Activated CD4-positive, CD25-positive, alpha-beta regulatory T cell treated with anti-CD3 and anti-CD28 coated beads, Interleukin-2, amount 50 U/mL, for 24 hours (primary cell): ENCODE results near the gene ZC3H7A.

Experiments
- ATAC-seq, 2 donors: fragments of 150-1000 bp; cut with Tn5 transposase; one replicate each; pipeline ENCODE4 v1.10.0; 2021; ENCODE audit warnings: mild to moderate bottlenecking in 1 of 2, moderate library complexity in 1 of 2

Gene ZC3H7A

GRCh38 chr16:11768849-11769248 lies 28.2 kb downstream of the ZC3H7A start:
- ATAC-seq, result peak; percentile 41 to 44

GRCh38 chr16:11762431-11762830 lies 34.6 kb downstream of the ZC3H7A start:
- no peak for ATAC-seq

- ATAC-seq, result no peak
Observed at GRCh38 chr16:11759997-11760396, 37.1 kb downstream of the ZC3H7A start.

GRCh38 chr16:11759163-11759834 lies 37.8 kb downstream of the ZC3H7A start:
- ATAC-seq, result no peak

- no peak for ATAC-seq
Observed at GRCh38 chr16:11757671-11758545, 39.1 kb downstream of the ZC3H7A start.

GRCh38 chr16:11756248-11756647 lies 40.8 kb downstream of the ZC3H7A start:
- ATAC-seq, result no peak

GRCh38 chr16:11755022-11755760 lies 41.9 kb downstream of the ZC3H7A start:
- ATAC-seq, result no peak

GRCh38 chr16:11752856-11753255 lies 44.2 kb downstream of the ZC3H7A start:
- no peak for ATAC-seq

GRCh38 chr16:11750056-11750455 lies 47.0 kb downstream of the ZC3H7A start:
- no peak for ATAC-seq

GRCh38 chr16:11748404-11749254 lies 48.4 kb downstream of the ZC3H7A start:
- ATAC-seq, result no peak

- ATAC-seq, result no peak
Observed at GRCh38 chr16:11747949-11748403, 49.1 kb downstream of the ZC3H7A start.

- no peak for ATAC-seq
Observed at GRCh38 chr16:11744075-11744470, 53.0 kb downstream of the ZC3H7A start.

GRCh38 chr16:11743308-11744074 lies 53.6 kb downstream of the ZC3H7A start:
- ATAC-seq, result no peak

- peak; percentile 94 to 95 for ATAC-seq
Observed at GRCh38 chr16:11742536-11743307, 54.3 kb downstream of the ZC3H7A start, which contains the start of gene TXNDC11. Gene TXNDC11, minus strand, starts transcription at chr16:11742857. Its CDS starts 127 bp downstream, at chr16:11742730.

GRCh38 chr16:11742093-11742535 lies 54.9 kb downstream of the ZC3H7A start:
- peak; percentile 37 to 45 for ATAC-seq

- no peak for ATAC-seq
Observed at GRCh38 chr16:11740567-11740966, 56.5 kb downstream of the ZC3H7A start.

GRCh38 chr16:11738742-11739544 lies 58.1 kb downstream of the ZC3H7A start:
- ATAC-seq, result no peak

- ATAC-seq, result no peak
Observed at GRCh38 chr16:11737713-11738112, 59.3 kb downstream of the ZC3H7A start.

- ATAC-seq, result no peak
Observed at GRCh38 chr16:11736903-11737302, 60.2 kb downstream of the ZC3H7A start.

- ATAC-seq, result no peak
Observed at GRCh38 chr16:11735787-11736186, 61.3 kb downstream of the ZC3H7A start.
